Pancreas (tissue), 10 donors: ENCODE data around the gene JMJD6. TPM values are rescaled to one million over a fixed set of nuclear protein-coding genes. Genes with fewer than 3 reads are reported as not detected.
A peak's percentile ranks its signal among the peaks of the same experiment; 100 is the strongest.

Experiments
- ATAC-seq, 4 donors: fragments of 200-7000 bp; cut with Tn5 transposase; one replicate each; pipeline versions ENCODE4 v1.8.0 to v1.9.1; 2020; ENCODE audit warnings: mild to moderate bottlenecking in 4 of 4, moderate library complexity in 4 of 4
- DNase-seq, 6 donors: peaks; one replicate each; pipeline ENCODE4 v3.0.0-alpha.2; 2020
- FAIRE-seq: peaks from 2 replicates; lab custom pipeline; 2012; peaks lifted over from hg19 to GRCh38; lab: Jason Lieb, UNC
- H3K27ac ChIP-seq, 4 donors: fragments of 200-600 bp; sonication (generic); 1 replicate in 3 of 4; 2 replicates in 1 of 4; pipeline versions ENCODE4 v1.5.0 to v1.8.0; 2020
- H3K27me3 ChIP-seq, 4 donors: fragments of 200-600 bp; one replicate each; pipeline ENCODE4 v1.8.0; 2021
- H3K36me3 ChIP-seq, 3 donors: fragments of 200-600 bp; sonication (generic) in 1 of 3; one replicate each; pipeline versions ENCODE4 v1.5.0 to v1.8.0; 2020 to 2021
- H3K4me1 ChIP-seq, 3 donors: fragments of 200-600 bp; one replicate each; pipeline ENCODE4 v1.8.0; 2021
- H3K4me3 ChIP-seq, 4 donors: fragments of 200-600 bp; sonication (generic) in 2 of 4; one replicate each; pipeline versions ENCODE4 v1.5.0 to v1.8.0; 2020 to 2021
- H3K9me3 ChIP-seq, 4 donors: fragments of 200-600 bp; one replicate each; pipeline ENCODE4 v1.8.0; 2021
- CTCF ChIP-seq, 4 donors: fragments of 200-600 bp; sonication (generic) in 3 of 4; IDR thresholded peaks; one replicate each; pipeline versions ENCODE4 v1.5.0 to v1.8.0; 2021; ENCODE audit warnings: antibody characterized with exemption in 4 of 4
- WGBS, 2 donors: extraction: QIAGEN DNeasy Blood & Tissue Kit; methylation state at CpG; one replicate each; pipeline ENCODE4 v1.1.7; 2013; 5-methylcytosine and 5-hydroxymethylcytosine counted together
- intact Hi-C, 3 donors: fragments of 100-400 bp; cut with DNase I; formaldehyde crosslinking; loops; one replicate each; pipeline versions ENCODE4 v1.11.1 to v1.14.2; 2022
- polyA plus RNA-seq, 2 donors: library from polyadenylated mRNA; stranded (reverse); fragments of 200-250 nt; gene quantifications; one replicate each; pipeline ENCODE4 v1.2.3, GENCODE V29; 2013
- total RNA-seq, 6 donors: library from RNA; stranded (reverse); fragmentation: NEBNext Ultra II Directional in 4 of 6; extraction: Animal tissue kit (Norgen Biotek cat#: 25700) in 4 of 6; gene quantifications; one replicate each; pipeline versions ENCODE4 v1.2.1 to v1.2.4, GENCODE V29; 2021 to 2023
- donor health status: healthy with polysubstance abuse.
- donor health status: DM: no; HTN: no; CAD: no; lungs with moderate emphysema.
- donor health status: DM: no; HTN: no; CAD: no.
- donor health status: control.
- donor health status: control.
- donor health status: Bipolar disorder and iron deficiency.
- donor health status: DM: yes; HTN: yes; CAD: no.
- donor health status: DM: no; HTN: no; CAD: no.
- donor health status: DM: no; HTN: no; CAD: no.
- donor health status: DM: yes; HTN: yes; CAD: no.

Gene JMJD6
- total and polyA plus RNA-seq, 8 donors = 12.4 to 54.0 (median 16.5) TPM

GRCh38 chr17:76676629-76677028 is 49.8 kb downstream of the JMJD6 start:
- DNase-seq (no peak), FAIRE-seq (no peak), ATAC-seq (no peak)
- H3K36me3 ChIP-seq = no peaks in the 10 kb centered on the region
- 77 to 93% methylated on average over 6 of the region's 6 CpGs for WGBS, 2 donors
- TF ChIP-seq CTCF (IDR thresholded peaks at IDR 0.05) = no peak
- no peak overlapping the region for H3K4me3 ChIP-seq
- H3K27me3 ChIP-seq = no peaks in the 10 kb centered on the region
- H3K9me3 ChIP-seq = no peaks in the 10 kb centered on the region
- peaks cover 0 to 7% (median 3%) of the 10 kb centered on the region in 3 donors for H3K4me1 ChIP-seq
- intact Hi-C loops = no loop called here
- H3K27ac ChIP-seq = no peak overlapping the region

- no peak for FAIRE-seq
- Histone ChIP-seq H3K4me1 (peaks cover 7 to 13% (median 12%) of the 10 kb centered on the region in 3 donors), H3K4me3 (no peak overlapping the region), H3K36me3 (no peaks in the 10 kb centered on the region), H3K27me3 (no peaks in the 10 kb centered on the region), H3K27ac (no peak overlapping the region), H3K9me3 (no peaks in the 10 kb centered on the region)
- intact Hi-C loops = no loop called here
- no peak for ATAC-seq
- no peak for TF ChIP-seq CTCF (IDR thresholded peaks at IDR 0.05)
- WGBS, 2 donors = 89 to 94% methylated on average over 6 of the region's 6 CpGs
- no peak for DNase-seq
These were observed 50.8 kb downstream of the JMJD6 start for GRCh38 chr17:76675648-76676047.

- 96 to 98% methylated on average over 5 of the region's 5 CpGs for WGBS, 2 donors
- DNase-seq = no peak
- peaks cover 18 to 20% (median 18%) of the 10 kb centered on the region in 3 donors for H3K4me1 ChIP-seq
- no peak for FAIRE-seq
- intact Hi-C loops = no loop called here
- no peaks in the 10 kb centered on the region for H3K27me3 ChIP-seq
- no peak overlapping the region for H3K27ac ChIP-seq
- no peak for TF ChIP-seq CTCF (IDR thresholded peaks at IDR 0.05)
- ATAC-seq = no peak
- no peak overlapping the region for H3K4me3 ChIP-seq
- no peaks in the 10 kb centered on the region for H3K9me3 ChIP-seq
- H3K36me3 ChIP-seq = no peaks in the 10 kb centered on the region
These were observed 51.8 kb downstream of the JMJD6 start for GRCh38 chr17:76674600-76674999.

GRCh38 chr17:76673729-76674128 is 52.7 kb downstream of the JMJD6 start:
- ATAC-seq (no peak), FAIRE-seq (no peak), DNase-seq (no peak)
- H3K27me3 ChIP-seq = no peaks in the 10 kb centered on the region
- 75% methylated on average over 5 of the region's 5 CpGs for WGBS, 2 donors
- no peaks in the 10 kb centered on the region for H3K36me3 ChIP-seq
- H3K9me3 ChIP-seq = no peaks in the 10 kb centered on the region
- H3K4me3 ChIP-seq = no peak overlapping the region
- intact Hi-C loops = no loop called here
- H3K27ac ChIP-seq = no peak overlapping the region
- TF ChIP-seq CTCF (IDR thresholded peaks at IDR 0.05) = no peak
- H3K4me1 ChIP-seq = peaks cover 18 to 20% (median 20%) of the 10 kb centered on the region in 3 donors

GRCh38 chr17:76672892-76673291 is 53.5 kb downstream of the JMJD6 start:
- TF ChIP-seq CTCF (IDR thresholded peaks at IDR 0.05) = no peak
- 74 to 87% methylated on average over 3 of the region's 3 CpGs for WGBS, 2 donors
- FAIRE-seq (no peak), DNase-seq (no peak), ATAC-seq (no peak)
- no peaks in the 10 kb centered on the region for H3K27me3 ChIP-seq
- peak overlapping the region in 1 of 4 donors; percentile 93 for H3K27ac ChIP-seq
- H3K4me3 ChIP-seq = peak overlapping the region in 1 of 4 donors; percentile 40
- intact Hi-C loops = no loop called here
- H3K36me3 ChIP-seq = no peaks in the 10 kb centered on the region
- H3K9me3 ChIP-seq = no peaks in the 10 kb centered on the region
- H3K4me1 ChIP-seq = peaks cover 18 to 20% (median 20%) of the 10 kb centered on the region in 3 donors
